IMR-90 (cell line): Measurements from ENCODE around the gene OR9A2.

ENCODE experiments used
- BHLHE40 ChIP-seq: fragments of 150-350 bp; IDR thresholded peaks from 2 replicates; pipeline ENCODE4 v1.6.1; 2016; ENCODE audit warnings: mild to moderate bottlenecking, low read depth, low read length
- CEBPB ChIP-seq: IDR thresholded peaks from 2 replicates; pipeline ENCODE4 v1.6.1; 2012; ENCODE audit warnings: low read depth, low read length, improper control_type of control experiment
- CHD1 ChIP-seq: IDR thresholded peaks from 2 replicates; pipeline ENCODE4 v1.6.1; 2012; ENCODE audit warnings: low read depth, low read length, improper control_type of control experiment
- FOS ChIP-seq: fragments of 150-350 bp; IDR thresholded peaks from 2 replicates; pipeline ENCODE4 v1.6.1; 2016; ENCODE audit warnings: low read depth, low read length
- MAFK ChIP-seq: IDR thresholded peaks from 2 replicates; pipeline ENCODE4 v1.6.1; 2012; ENCODE audit warnings: low read depth, low read length, improper control_type of control experiment
- MAZ ChIP-seq: IDR thresholded peaks from 2 replicates; pipeline ENCODE4 v1.6.1; 2012; ENCODE audit warnings: low read depth, mild to moderate bottlenecking, low read length, improper control_type of control experiment, moderate library complexity, borderline replicate concordance
- MXI1 ChIP-seq: IDR thresholded peaks from 2 replicates; pipeline ENCODE4 v1.6.1; 2012; ENCODE audit warnings: low read depth, mild to moderate bottlenecking, low read length, moderate library complexity, borderline replicate concordance
- NFE2L2 ChIP-seq: fragments of 150-350 bp; IDR thresholded peaks from 2 replicates; pipeline ENCODE4 v1.6.1; 2016; ENCODE audit warnings: low read depth, mild to moderate bottlenecking, low read length
- POLR2A ChIP-seq: IDR thresholded peaks from 2 replicates; pipeline ENCODE4 v1.6.1; 2012; ENCODE audit warnings: mild to moderate bottlenecking, low read depth, low read length
- RAD21 ChIP-seq: IDR thresholded peaks from 2 replicates; pipeline ENCODE4 v1.6.1; 2012; ENCODE audit warnings: low read length, improper control_type of control experiment
- RCOR1 ChIP-seq: IDR thresholded peaks from 2 replicates; pipeline ENCODE4 v1.6.1; 2012; ENCODE audit warnings: mild to moderate bottlenecking, low read length, improper control_type of control experiment; ENCODE audit not compliant: insufficient replicate concordance
- SMC3 ChIP-seq: fragments of 150-350 bp; IDR thresholded peaks from 2 replicates; pipeline ENCODE4 v1.6.1; 2016; ENCODE audit warnings: low read depth, mild to moderate bottlenecking, antibody characterized with exemption, low read length, moderate library complexity
- USF2 ChIP-seq: fragments of 150-350 bp; IDR thresholded peaks from 2 replicates; pipeline ENCODE4 v1.6.1; 2017; ENCODE audit warnings: mild to moderate bottlenecking, antibody characterized with exemption, low read length, low read depth
- TF ChIP-seq, protein P1 (sequence below): conservative IDR thresholded peaks from 2 replicates; pipeline ENCODE4 v1.5.1; 2012; ENCODE audit warnings: mild to moderate bottlenecking, low read depth, low read length, improper control_type of control experiment

- TF ChIP-seq, protein P1, sequence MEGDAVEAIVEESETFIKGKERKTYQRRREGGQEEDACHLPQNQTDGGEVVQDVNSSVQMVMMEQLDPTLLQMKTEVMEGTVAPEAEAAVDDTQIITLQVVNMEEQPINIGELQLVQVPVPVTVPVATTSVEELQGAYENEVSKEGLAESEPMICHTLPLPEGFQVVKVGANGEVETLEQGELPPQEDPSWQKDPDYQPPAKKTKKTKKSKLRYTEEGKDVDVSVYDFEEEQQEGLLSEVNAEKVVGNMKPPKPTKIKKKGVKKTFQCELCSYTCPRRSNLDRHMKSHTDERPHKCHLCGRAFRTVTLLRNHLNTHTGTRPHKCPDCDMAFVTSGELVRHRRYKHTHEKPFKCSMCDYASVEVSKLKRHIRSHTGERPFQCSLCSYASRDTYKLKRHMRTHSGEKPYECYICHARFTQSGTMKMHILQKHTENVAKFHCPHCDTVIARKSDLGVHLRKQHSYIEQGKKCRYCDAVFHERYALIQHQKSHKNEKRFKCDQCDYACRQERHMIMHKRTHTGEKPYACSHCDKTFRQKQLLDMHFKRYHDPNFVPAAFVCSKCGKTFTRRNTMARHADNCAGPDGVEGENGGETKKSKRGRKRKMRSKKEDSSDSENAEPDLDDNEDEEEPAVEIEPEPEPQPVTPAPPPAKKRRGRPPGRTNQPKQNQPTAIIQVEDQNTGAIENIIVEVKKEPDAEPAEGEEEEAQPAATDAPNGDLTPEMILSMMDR = no peak
- no peak for TF ChIP-seq POLR2A
- no peak for TF ChIP-seq RAD21
- TF ChIP-seq USF2 = no peak
- no peak for TF ChIP-seq MXI1
- no peak for TF ChIP-seq CEBPB
- TF ChIP-seq BHLHE40 = no peak
- TF ChIP-seq MAFK = no peak
- no peak for TF ChIP-seq MAZ
- TF ChIP-seq FOS = no peak
- no peak for TF ChIP-seq NFE2L2
- no peak for TF ChIP-seq RCOR1
- TF ChIP-seq SMC3 = no peak
- no peak for TF ChIP-seq CHD1
These were observed 42.6 kb downstream of the OR9A2 start for GRCh38 chr7:142984297-142984696.
